H9 (cell line): ENCODE results near the gene PRIM2. TPM values are rescaled to one million over a fixed set of nuclear protein-coding genes. Genes with fewer than 3 reads are reported as not detected.

Source experiments
- DNase-seq: peaks from one replicate; pipeline ENCODE4 v3.0.0-alpha.2; 2017
- H2AFZ ChIP-seq: one replicate; pipeline ENCODE4 v1.6.1; 2013; ENCODE audit warnings: mild to moderate bottlenecking, low read length, control low read depth, moderate library complexity
- H2AK5ac ChIP-seq: 2 replicates; pipeline ENCODE4 v1.6.1; 2013; ENCODE audit warnings: low read length, control low read depth, mixed read lengths; ENCODE audit not compliant: insufficient read length
- H2BK120ac ChIP-seq: one replicate; pipeline ENCODE4 v1.6.1; 2013; ENCODE audit warnings: low read depth, mild to moderate bottlenecking, low read length, control low read depth, inconsistent platforms; ENCODE audit not compliant: poor library complexity, severe bottlenecking
- H2BK12ac ChIP-seq: 2 replicates; pipeline ENCODE4 v1.6.1; 2013; ENCODE audit warnings: low read length, control low read depth, mixed read lengths, low read depth; ENCODE audit not compliant: insufficient read length
- H2BK15ac ChIP-seq: 2 replicates; pipeline ENCODE4 v1.6.1; 2013; ENCODE audit warnings: low read depth, low read length, control low read depth
- H2BK20ac ChIP-seq: one replicate; pipeline ENCODE4 v1.6.1; 2013; ENCODE audit warnings: low read depth, mild to moderate bottlenecking, low read length, control low read depth, inconsistent platforms; ENCODE audit not compliant: poor library complexity, severe bottlenecking
- H2BK5ac ChIP-seq: 2 replicates; pipeline ENCODE4 v1.6.1; 2013; ENCODE audit warnings: low read length, control low read depth, mixed read lengths; ENCODE audit not compliant: insufficient read length
- H3K14ac ChIP-seq: 2 replicates; pipeline ENCODE4 v1.6.1; 2013; ENCODE audit warnings: low read length, control low read depth; ENCODE audit not compliant: insufficient read depth
- H3K18ac ChIP-seq: 2 replicates; pipeline ENCODE4 v1.6.1; 2013; ENCODE audit warnings: low read depth, mild to moderate bottlenecking, mixed read lengths, low read length, control low read depth; ENCODE audit not compliant: insufficient read length
- H3K23ac ChIP-seq: 2 replicates; pipeline ENCODE4 v1.6.1; 2013; ENCODE audit warnings: low read length, control low read depth, mixed read lengths, low read depth; ENCODE audit not compliant: insufficient read length
- H3K23me2 ChIP-seq: 2 replicates; pipeline ENCODE4 v1.6.1; 2013; ENCODE audit warnings: low read depth, mild to moderate bottlenecking, mixed read lengths, low read length, control low read depth; ENCODE audit not compliant: insufficient read length, poor library complexity, severe bottlenecking
- H3K27ac ChIP-seq: 2 replicates; pipeline ENCODE4 v1.5.1; 2013; ENCODE audit warnings: low read length, control low read depth, mixed read lengths, low read depth; ENCODE audit not compliant: insufficient read length
- H3K27me3 ChIP-seq: 2 replicates; pipeline ENCODE4 v1.6.1; 2013; ENCODE audit warnings: low read length, control low read depth, inconsistent platforms; ENCODE audit not compliant: insufficient read depth
- H3K4ac ChIP-seq: 2 replicates; pipeline ENCODE4 v1.6.1; 2013; ENCODE audit warnings: low read depth, mild to moderate bottlenecking, control low read depth, inconsistent platforms, low read length, moderate library complexity
- H3K4me1 ChIP-seq: 2 replicates; pipeline ENCODE4 v1.6.1; 2013; ENCODE audit warnings: low read length, control low read depth, inconsistent platforms; ENCODE audit not compliant: insufficient read depth
- H3K4me2 ChIP-seq: 2 replicates; pipeline ENCODE4 v1.6.1; 2013; ENCODE audit warnings: low read length, control low read depth, mixed read lengths; ENCODE audit not compliant: insufficient read length, insufficient read depth
- H3K56ac ChIP-seq: 2 replicates; pipeline ENCODE4 v1.6.1; 2013; ENCODE audit warnings: low read depth, mild to moderate bottlenecking, mixed read lengths, low read length, control low read depth; ENCODE audit not compliant: insufficient read length
- H3K79me1 ChIP-seq: 2 replicates; pipeline ENCODE4 v1.6.1; 2013; ENCODE audit warnings: low read depth, mild to moderate bottlenecking, moderate library complexity, low read length, control low read depth, inconsistent platforms; ENCODE audit not compliant: insufficient read depth, poor library complexity, severe bottlenecking
- H3K79me2 ChIP-seq: 2 replicates; pipeline ENCODE4 v1.6.1; 2013; ENCODE audit warnings: low read length, control low read depth, inconsistent platforms; ENCODE audit not compliant: insufficient read depth
- H3K9ac ChIP-seq: 2 replicates; pipeline ENCODE4 v1.6.1; 2013; ENCODE audit warnings: low read length, control low read depth, mixed read lengths; ENCODE audit not compliant: insufficient read length; ENCODE audit errors: extremely low read depth
- H3K9me3 ChIP-seq: one replicate; pipeline ENCODE4 v1.6.1; 2013; ENCODE audit warnings: low read depth, low read length, inconsistent platforms; ENCODE audit not compliant: control insufficient read depth
- H3T11ph ChIP-seq: one replicate; pipeline ENCODE4 v1.6.1; 2013; ENCODE audit warnings: mild to moderate bottlenecking, low read length, control low read depth, inconsistent platforms
- H4K20me1 ChIP-seq: one replicate; pipeline ENCODE4 v1.6.1; 2013; ENCODE audit not compliant: control insufficient read depth, insufficient read length, insufficient read depth
- H4K5ac ChIP-seq: 2 replicates; pipeline ENCODE4 v1.6.1; 2013; ENCODE audit warnings: low read depth, mild to moderate bottlenecking, mixed read lengths, low read length, control low read depth; ENCODE audit not compliant: insufficient read length
- H4K8ac ChIP-seq: replicated peaks from 2 replicates; pipeline ENCODE4 v1.6.1; 2013; ENCODE audit warnings: low read length, control low read depth, mixed read lengths, low read depth; ENCODE audit not compliant: insufficient read length
- H4K91ac ChIP-seq: 2 replicates; pipeline ENCODE4 v1.6.1; 2013; ENCODE audit warnings: low read depth, mild to moderate bottlenecking, moderate library complexity, mixed read lengths, low read length, control low read depth; ENCODE audit not compliant: insufficient read length
- H3K27ac Mint-ChIP-seq, 3 experiments: 2 replicates in 2 of 3; 3 replicates in 1 of 3; pipeline ENCODE4 v1.8.0; 2020 to 2021; ENCODE audit warnings: mixed read lengths in 3 of 3, mild to moderate bottlenecking in 1 of 3, moderate library complexity in 1 of 3
- H3K27me3 Mint-ChIP-seq: 2 replicates; pipeline ENCODE4 v1.8.0; 2021; ENCODE audit warnings: low read depth, mild to moderate bottlenecking, moderate library complexity, mixed read lengths
- H3K36me3 Mint-ChIP-seq, 3 experiments: 2 replicates in 2 of 3; 3 replicates in 1 of 3; pipeline ENCODE4 v1.8.0; 2020 to 2021; ENCODE audit warnings: low read depth in 3 of 3, mixed read lengths in 3 of 3; ENCODE audit not compliant: insufficient read depth in 1 of 3
- H3K4me1 Mint-ChIP-seq, 2 experiments: 2 replicates each; pipeline ENCODE4 v1.8.0; 2020; ENCODE audit warnings: mixed read lengths in 2 of 2
- H3K4me3 Mint-ChIP-seq, 2 experiments: 2 replicates in 1 of 2; 3 replicates in 1 of 2; pipeline ENCODE4 v1.8.0; 2020 to 2021; ENCODE audit warnings: mild to moderate bottlenecking in 2 of 2, mixed read lengths in 2 of 2, moderate library complexity in 1 of 2
- H3K9me3 Mint-ChIP-seq, 2 experiments: 2 replicates in 1 of 2; 3 replicates in 1 of 2; pipeline ENCODE4 v1.8.0; 2020; ENCODE audit warnings: mild to moderate bottlenecking in 2 of 2, mixed read lengths in 2 of 2, moderate library complexity in 1 of 2
- CTCF ChIP-seq: fragments of 200-600 bp; sonication (generic); conservative IDR thresholded peaks from 3 replicates; pipeline ENCODE4 v1.8.0; 2021; ENCODE audit warnings: antibody characterized with exemption, mild to moderate bottlenecking
- WGBS: extraction: QIAGEN DNeasy Blood & Tissue Kit; methylation state at CpG from one replicate; pipeline ENCODE4 v1.1.7; 2013; ENCODE audit warnings: missing lambda C conversion rate, low lambda C conversion rate, mixed read lengths; ENCODE audit not compliant: insufficient read length; ENCODE audit errors: extremely low coverage; 5-methylcytosine and 5-hydroxymethylcytosine counted together
- total RNA-seq: library from RNA; stranded (reverse); gene quantifications from 2 replicates; pipeline ENCODE4 v1.2.1, GENCODE V29; 2021

Gene PRIM2
- total RNA-seq, 1 experiment from 2014 or later: 43.0 TPM

DNA sequence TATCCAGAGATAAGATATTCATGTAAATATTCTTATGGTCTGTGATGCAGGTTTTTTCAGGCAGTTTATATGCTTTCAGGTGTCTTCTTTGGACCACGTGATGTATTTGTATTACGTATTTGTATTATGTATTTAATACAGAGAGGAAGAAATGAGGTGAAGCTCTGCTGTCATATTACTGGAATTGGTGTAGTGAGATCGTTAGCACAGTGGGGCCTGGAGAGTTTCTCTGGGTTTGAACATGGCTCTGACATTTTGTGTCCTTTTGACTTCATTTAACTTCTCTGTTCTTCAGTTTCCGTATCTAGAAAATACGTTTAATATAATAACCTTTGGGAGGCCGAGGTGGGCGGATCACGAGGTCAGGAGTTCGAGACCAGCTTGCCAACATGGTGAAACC is 1.6 kb upstream of the PRIM2 start:
- H2BK120ac ChIP-seq: no peak overlapping the region
- no peak overlapping the region for H3K56ac ChIP-seq
- H3K23ac ChIP-seq: no peak overlapping the region
- no peak overlapping the region for H3K18ac ChIP-seq
- H3K79me2 ChIP-seq: peaks cover 13% of the 10 kb centered on the region; the same call in 1 of the 2 replicates
- H3K79me1 ChIP-seq: peaks cover 3% of the 10 kb centered on the region
- no peak overlapping the region for H2AFZ ChIP-seq
- H3K27ac ChIP-seq: no peak overlapping the region
- no peak overlapping the region for H3K4me2 ChIP-seq
- no peak overlapping the region for H2BK20ac ChIP-seq
- H2BK12ac ChIP-seq: no peak overlapping the region
- no peak overlapping the region for H4K91ac ChIP-seq
- no peak for DNase-seq
- no peak overlapping the region for H2AK5ac ChIP-seq
- no peak overlapping the region for H2BK15ac ChIP-seq
- peaks cover 1% of the 10 kb centered on the region for H3K27me3 Mint-ChIP-seq
- peaks cover 22 to 32% (median 26%) of the 10 kb centered on the region in 3 experiments for H3K36me3 Mint-ChIP-seq
- peaks cover 4% of the 10 kb centered on the region for H3K23me2 ChIP-seq
- no peak overlapping the region for H3K9ac ChIP-seq
- H3K4me1 ChIP-seq: no peaks in the 10 kb centered on the region
- peaks cover 4 to 6% of the 10 kb centered on the region in 2 experiments; a peak in 4 of 5 replicates for H3K9me3 Mint-ChIP-seq
- H3K4ac ChIP-seq: no peak overlapping the region
- H3K27me3 ChIP-seq: no peaks in the 10 kb centered on the region
- no peak overlapping the region for H3K14ac ChIP-seq
- no peak overlapping the region for H3T11ph ChIP-seq
- no peak overlapping the region for H3K27ac Mint-ChIP-seq
- H4K20me1 ChIP-seq: no peaks in the 10 kb centered on the region
- no peaks in the 10 kb centered on the region for H3K9me3 ChIP-seq
- no peak overlapping the region for H4K8ac ChIP-seq
- no peak overlapping the region for H4K5ac ChIP-seq
- H3K4me1 Mint-ChIP-seq: peaks cover 7 to 14% of the 10 kb centered on the region in 2 experiments
- H2BK5ac ChIP-seq: no peak overlapping the region
- WGBS: no CpG with 5 or more reads among the region's 9 CpGs
- TF ChIP-seq CTCF: no peak
- H3K4me3 Mint-ChIP-seq: no peak overlapping the region
